Transverse colon (tissue), 3 donors: ENCODE results near the gene RUNX1.

Experiments
- EP300 ChIP-seq: sonication (generic); formaldehyde crosslinking; IDR thresholded peaks from one replicate; pipeline ENCODE4 v1.6.1; 2017; ENCODE audit warnings: antibody characterized with exemption, low read depth
- POLR2AphosphoS5 ChIP-seq, 3 donors: sonication (generic); formaldehyde crosslinking; IDR thresholded peaks; one replicate each; pipeline ENCODE4 v1.6.1; 2016; ENCODE audit warnings: antibody characterized with exemption in 3 of 3

- TF ChIP-seq POLR2AphosphoS5 (IDR thresholded peaks at IDR 0.05) (peak; percentile 9 to 22 (median 12)), EP300 (no peak)
Observed at GRCh38 chr21:35048706-35049617, at the start of gene RUNX1.
